ENCODE data around the gene RBMS3. TPM values are rescaled to one million over a fixed set of nuclear protein-coding genes. Genes with fewer than 3 reads are reported as not detected.
A peak's percentile ranks its signal among the peaks of the same experiment; 100 is the strongest.

RBMS3 gene
- total and polyA plus RNA-seq, 2 experiments from 2014 or later = 20.8 TPM

- TF ChIP-seq CTCF (IDR thresholded peaks at IDR 0.05; ENCODE audit: low read depth, low read length) = no peak
- Histone ChIP-seq H3K36me3 (no peaks in the 10 kb centered on the region), H3K27me3 (no peaks in the 10 kb centered on the region), H3K4me1 (ENCODE audit: low read depth) (peaks cover 28% of the 10 kb centered on the region), H3K27ac (no peak overlapping the region), H3K4me3 (no peak overlapping the region), H3K9me3 (ENCODE audit: low read depth) (no peaks in the 10 kb centered on the region)
- no peak for DNase-seq (ENCODE audit: low read depth in 1 of 2, low spot score in 1 of 2)
Observed at GRCh38 chr3:29940759-29941323, 660.0 kb downstream of the RBMS3 start.

- H3K4me1 ChIP-seq (ENCODE audit: low read depth) = peaks cover 28% of the 10 kb centered on the region
- H3K4me3 ChIP-seq = no peak overlapping the region
- H3K27ac ChIP-seq = no peak overlapping the region
- DNase-seq (ENCODE audit: low read depth in 1 of 2, low spot score in 1 of 2) = no peak
- no peaks in the 10 kb centered on the region for H3K9me3 ChIP-seq (ENCODE audit: low read depth)
- no peak for TF ChIP-seq CTCF (IDR thresholded peaks at IDR 0.05; ENCODE audit: low read depth, low read length)
- no peaks in the 10 kb centered on the region for H3K27me3 ChIP-seq
- H3K36me3 ChIP-seq = no peaks in the 10 kb centered on the region
Observed at GRCh38 chr3:29942297-29942696, 661.4 kb downstream of the RBMS3 start.

GRCh38 chr3:29949131-29949530 lies 668.3 kb downstream of the RBMS3 start:
- peak in 1 of 2 donors; percentile 21 for DNase-seq (ENCODE audit: low read depth in 1 of 2, low spot score in 1 of 2)
- Histone ChIP-seq H3K4me3 (no peak overlapping the region), H3K9me3 (ENCODE audit: low read depth) (no peaks in the 10 kb centered on the region), H3K27ac (no peak overlapping the region), H3K36me3 (no peaks in the 10 kb centered on the region), H3K27me3 (no peaks in the 10 kb centered on the region), H3K4me1 (ENCODE audit: low read depth) (no peaks in the 10 kb centered on the region)
- TF ChIP-seq CTCF (IDR thresholded peaks at IDR 0.05; ENCODE audit: low read depth, low read length) = no peak

- Histone ChIP-seq H3K27ac (no peak overlapping the region), H3K9me3 (ENCODE audit: low read depth) (no peaks in the 10 kb centered on the region), H3K4me1 (ENCODE audit: low read depth) (no peaks in the 10 kb centered on the region), H3K27me3 (no peaks in the 10 kb centered on the region), H3K36me3 (no peaks in the 10 kb centered on the region), H3K4me3 (no peak overlapping the region)
- no peak for TF ChIP-seq CTCF (IDR thresholded peaks at IDR 0.05; ENCODE audit: low read depth, low read length)
- no peak for DNase-seq (ENCODE audit: low read depth in 1 of 2, low spot score in 1 of 2)
Observed at GRCh38 chr3:29949940-29950616, 669.2 kb downstream of the RBMS3 start.

GRCh38 chr3:29952431-29952830 lies 671.6 kb downstream of the RBMS3 start:
- no peaks in the 10 kb centered on the region for H3K4me1 ChIP-seq (ENCODE audit: low read depth)
- no peaks in the 10 kb centered on the region for H3K36me3 ChIP-seq
- H3K27me3 ChIP-seq = no peaks in the 10 kb centered on the region
- H3K4me3 ChIP-seq = no peak overlapping the region
- H3K9me3 ChIP-seq (ENCODE audit: low read depth) = no peaks in the 10 kb centered on the region
- H3K27ac ChIP-seq = no peak overlapping the region
- no peak for DNase-seq (ENCODE audit: low read depth in 1 of 2, low spot score in 1 of 2)
- no peak for TF ChIP-seq CTCF (IDR thresholded peaks at IDR 0.05; ENCODE audit: low read depth, low read length)
